Fibroblast of peridontal ligament (primary cell): ENCODE data around the gene UNK.

Experiments used
- DNase-seq: peaks from one replicate; pipeline ENCODE4 v3.0.0-alpha.2; 2010; ENCODE audit errors: extremely low read depth

The UNK gene, protein sequence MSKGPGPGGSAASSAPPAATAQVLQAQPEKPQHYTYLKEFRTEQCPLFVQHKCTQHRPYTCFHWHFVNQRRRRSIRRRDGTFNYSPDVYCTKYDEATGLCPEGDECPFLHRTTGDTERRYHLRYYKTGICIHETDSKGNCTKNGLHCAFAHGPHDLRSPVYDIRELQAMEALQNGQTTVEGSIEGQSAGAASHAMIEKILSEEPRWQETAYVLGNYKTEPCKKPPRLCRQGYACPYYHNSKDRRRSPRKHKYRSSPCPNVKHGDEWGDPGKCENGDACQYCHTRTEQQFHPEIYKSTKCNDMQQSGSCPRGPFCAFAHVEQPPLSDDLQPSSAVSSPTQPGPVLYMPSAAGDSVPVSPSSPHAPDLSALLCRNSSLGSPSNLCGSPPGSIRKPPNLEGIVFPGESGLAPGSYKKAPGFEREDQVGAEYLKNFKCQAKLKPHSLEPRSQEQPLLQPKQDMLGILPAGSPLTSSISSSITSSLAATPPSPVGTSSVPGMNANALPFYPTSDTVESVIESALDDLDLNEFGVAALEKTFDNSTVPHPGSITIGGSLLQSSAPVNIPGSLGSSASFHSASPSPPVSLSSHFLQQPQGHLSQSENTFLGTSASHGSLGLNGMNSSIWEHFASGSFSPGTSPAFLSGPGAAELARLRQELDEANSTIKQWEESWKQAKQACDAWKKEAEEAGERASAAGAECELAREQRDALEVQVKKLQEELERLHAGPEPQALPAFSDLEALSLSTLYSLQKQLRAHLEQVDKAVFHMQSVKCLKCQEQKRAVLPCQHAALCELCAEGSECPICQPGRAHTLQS

DNA sequence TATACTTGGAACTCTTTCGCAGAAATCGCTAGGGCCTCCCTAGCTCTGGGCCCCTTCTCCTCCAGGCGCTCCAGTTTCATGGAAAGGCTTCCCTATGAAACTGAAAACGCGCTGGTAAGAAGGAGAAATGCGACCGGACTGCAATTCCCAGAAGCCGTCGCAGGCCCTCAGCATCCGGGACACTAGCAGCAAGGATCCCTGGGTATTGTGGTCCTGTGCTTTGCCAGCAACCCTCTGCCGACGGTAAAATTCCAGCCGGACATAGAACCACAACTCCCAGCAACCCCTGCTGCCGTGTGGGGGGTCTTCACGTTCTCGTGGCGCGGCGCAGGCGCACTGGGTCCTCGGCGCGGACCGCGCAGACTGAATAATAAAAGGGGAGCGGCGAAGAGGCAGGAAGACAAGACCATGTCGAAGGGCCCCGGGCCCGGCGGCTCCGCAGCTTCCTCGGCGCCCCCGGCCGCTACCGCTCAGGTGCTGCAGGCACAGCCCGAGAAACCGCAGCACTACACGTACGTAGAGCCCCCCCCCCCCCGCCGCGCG, at the start of gene UNK:
TSS of gene UNK (plus strand) at position 334 of the 543 bp plus-strand sequence. CDS start at position 409, 75 bp downstream.
- DNase-seq = peak; percentile 100

DNA sequence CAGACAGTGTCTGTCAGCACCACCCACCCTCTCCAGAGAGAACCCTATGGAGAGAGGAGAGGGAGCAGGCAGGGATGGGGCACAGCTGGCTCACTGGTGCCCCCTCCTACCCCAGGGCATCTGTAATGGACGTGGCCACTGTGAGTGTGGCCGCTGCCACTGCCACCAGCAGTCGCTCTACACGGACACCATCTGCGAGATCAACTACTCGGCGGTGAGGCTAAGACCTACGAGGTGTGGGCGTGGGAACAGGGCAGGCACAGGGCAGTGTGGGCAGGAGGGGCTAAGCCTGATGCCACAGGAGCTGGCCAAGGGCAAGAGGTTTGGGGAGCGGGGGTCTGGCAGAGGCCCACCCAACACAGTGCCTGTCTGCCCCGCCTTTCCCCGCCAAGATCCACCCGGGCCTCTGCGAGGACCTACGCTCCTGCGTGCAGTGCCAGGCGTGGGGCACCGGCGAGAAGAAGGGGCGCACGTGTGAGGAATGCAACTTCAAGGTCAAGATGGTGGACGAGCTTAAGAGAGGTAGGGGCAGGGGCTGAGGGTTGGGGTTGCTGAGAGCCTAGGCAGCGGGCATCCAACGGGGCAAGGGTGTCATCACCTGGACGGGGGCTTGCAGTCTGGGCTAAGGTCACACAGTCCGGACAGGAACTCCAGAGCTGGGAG, 48.3 kb upstream of the UNK start:
- no peak for DNase-seq

DNA sequence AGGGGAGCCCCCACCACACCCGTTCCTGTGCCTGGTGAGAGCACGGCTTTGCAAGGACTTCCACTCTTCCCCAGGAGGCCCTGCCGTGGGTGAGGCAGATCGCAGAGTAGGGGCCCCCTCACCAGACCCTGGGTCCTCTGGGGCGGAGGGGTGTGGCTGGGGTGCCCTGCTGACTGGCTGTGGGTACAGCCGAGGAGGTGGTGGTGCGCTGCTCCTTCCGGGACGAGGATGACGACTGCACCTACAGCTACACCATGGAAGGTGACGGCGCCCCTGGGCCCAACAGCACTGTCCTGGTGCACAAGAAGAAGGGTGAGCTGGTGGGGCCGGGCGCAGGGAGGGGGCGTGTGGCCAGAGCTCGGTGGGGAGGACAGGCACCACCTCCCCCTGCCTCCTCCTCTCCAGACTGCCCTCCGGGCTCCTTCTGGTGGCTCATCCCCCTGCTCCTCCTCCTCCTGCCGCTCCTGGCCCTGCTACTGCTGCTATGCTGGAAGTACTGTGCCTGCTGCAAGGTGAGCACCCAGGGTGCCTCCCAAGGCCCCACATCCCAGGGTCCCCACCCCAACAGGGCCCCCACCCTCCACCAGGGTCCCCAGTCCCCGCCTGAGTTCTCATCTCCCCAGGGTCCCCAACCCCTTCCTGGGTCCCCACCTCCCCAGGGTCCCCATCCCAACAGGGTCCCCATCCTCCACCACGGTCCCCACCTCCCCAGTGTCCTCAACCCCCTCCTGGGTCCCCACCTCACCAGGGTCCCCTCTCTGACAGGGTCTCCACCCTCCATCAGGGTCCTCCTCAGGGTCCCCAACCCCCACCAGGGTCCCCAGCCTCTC, 47.3 kb upstream of the UNK start:
- no peak for DNase-seq

DNA sequence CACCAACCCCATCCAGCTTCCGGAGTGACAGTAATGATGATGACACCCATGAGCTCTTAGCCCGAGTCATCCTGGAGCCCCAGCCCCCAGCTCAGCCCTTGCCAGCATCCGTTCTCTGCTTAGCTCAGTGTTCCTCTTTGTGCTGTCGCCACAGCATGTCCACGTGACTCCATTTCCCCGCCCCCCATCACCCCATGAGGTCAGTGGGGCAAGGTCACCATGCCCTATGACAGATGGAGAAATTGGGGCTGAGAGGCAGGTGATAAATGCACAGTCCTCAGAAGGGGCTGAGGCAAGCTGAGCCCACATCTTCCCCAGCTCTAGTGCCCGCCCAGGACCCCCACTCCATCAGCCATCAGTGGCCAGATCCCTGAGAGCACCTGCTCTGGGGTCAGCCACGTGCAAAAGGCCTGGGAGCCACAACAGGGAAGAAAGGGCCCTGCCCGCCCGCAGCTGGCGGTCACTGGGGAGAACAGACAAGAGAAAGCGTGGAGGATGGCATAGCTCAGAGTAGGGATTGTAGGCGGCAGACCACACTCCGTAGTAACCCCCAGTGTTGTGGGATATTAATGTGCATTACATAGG, 46.3 kb upstream of the UNK start:
- DNase-seq = no peak

DNA sequence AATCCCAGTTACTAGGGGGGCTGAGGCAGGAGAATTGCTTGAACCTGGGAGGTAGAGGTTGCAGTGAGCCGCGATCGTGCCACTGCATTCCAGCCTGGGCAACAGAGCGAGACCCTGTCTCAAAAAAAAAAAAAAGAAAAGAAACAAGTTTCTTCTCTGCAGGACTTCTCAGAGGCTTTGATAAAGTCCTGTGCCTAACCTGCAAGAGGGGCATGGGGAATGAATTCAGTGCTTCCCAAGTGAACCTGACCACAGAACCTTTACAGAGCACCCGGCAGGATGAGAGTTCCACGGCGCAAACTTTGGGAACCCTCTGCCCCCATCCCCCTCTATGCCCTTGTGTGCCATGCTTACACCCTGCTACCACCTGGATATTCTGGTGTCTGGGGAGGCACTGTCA, 45.4 kb upstream of the UNK start:
- no peak for DNase-seq

DNA sequence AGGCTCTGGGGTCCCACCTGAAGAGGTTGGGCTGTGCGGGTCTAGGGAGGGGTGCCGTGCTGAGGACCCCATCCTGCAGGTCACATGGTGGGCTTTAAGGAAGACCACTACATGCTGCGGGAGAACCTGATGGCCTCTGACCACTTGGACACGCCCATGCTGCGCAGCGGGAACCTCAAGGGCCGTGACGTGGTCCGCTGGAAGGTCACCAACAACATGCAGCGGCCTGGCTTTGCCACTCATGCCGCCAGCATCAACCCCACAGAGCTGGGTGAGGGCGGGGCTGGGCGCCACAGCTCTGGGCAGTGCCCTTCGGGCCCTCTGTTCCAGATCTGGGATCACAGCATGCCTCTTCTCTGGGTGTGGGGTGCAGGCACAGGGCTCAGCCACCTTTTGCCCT, 44.8 kb upstream of the UNK start:
- DNase-seq = no peak

DNA sequence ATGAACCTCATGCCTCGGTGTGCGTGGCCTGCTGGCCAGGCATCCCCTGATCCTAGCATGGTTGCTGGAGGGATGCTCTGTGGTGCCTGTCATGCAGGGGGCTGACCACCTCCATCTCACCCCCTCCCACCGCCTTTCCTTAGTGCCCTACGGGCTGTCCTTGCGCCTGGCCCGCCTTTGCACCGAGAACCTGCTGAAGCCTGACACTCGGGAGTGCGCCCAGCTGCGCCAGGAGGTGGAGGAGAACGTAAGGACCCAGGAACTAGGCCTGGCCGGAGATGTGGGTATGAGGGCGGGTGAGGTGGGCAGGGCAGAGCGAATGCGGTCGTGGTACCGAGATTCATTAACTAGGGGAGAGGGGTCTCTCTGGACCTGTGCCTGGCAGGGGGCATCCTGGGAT, 44.4 kb upstream of the UNK start:
- DNase-seq = no peak

DNA sequence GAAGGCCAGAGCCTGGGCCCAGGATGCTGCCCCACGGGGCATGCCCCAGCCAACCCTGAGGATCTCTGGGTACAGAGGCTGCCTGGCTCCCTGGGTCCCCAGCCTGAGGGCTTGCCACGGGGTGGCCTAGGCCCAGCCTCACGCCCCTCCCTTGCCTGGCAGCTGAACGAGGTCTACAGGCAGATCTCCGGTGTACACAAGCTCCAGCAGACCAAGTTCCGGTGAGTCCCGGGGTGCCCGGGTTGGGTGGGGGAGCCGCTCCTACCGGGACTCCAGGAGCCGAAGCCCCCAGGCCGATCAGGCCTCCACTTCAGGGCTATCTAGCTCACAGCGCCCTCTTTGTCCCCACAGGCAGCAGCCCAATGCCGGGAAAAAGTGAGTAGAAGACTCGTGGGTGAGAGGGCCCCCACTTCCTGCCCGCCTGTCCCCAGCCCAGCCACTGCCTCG, 44.0 kb upstream of the UNK start:
- no peak for DNase-seq

DNA sequence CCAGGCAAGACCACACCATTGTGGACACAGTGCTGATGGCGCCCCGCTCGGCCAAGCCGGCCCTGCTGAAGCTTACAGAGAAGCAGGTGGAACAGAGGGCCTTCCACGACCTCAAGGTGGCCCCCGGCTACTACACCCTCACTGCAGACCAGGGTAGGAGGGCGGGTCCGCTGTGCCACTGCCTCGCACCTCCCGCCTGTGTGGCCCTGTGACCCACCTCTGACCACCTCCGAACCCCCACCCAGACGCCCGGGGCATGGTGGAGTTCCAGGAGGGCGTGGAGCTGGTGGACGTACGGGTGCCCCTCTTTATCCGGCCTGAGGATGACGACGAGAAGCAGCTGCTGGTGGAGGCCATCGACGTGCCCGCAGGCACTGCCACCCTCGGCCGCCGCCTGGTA, 42.3 kb upstream of the UNK start:
- no peak for DNase-seq

DNA sequence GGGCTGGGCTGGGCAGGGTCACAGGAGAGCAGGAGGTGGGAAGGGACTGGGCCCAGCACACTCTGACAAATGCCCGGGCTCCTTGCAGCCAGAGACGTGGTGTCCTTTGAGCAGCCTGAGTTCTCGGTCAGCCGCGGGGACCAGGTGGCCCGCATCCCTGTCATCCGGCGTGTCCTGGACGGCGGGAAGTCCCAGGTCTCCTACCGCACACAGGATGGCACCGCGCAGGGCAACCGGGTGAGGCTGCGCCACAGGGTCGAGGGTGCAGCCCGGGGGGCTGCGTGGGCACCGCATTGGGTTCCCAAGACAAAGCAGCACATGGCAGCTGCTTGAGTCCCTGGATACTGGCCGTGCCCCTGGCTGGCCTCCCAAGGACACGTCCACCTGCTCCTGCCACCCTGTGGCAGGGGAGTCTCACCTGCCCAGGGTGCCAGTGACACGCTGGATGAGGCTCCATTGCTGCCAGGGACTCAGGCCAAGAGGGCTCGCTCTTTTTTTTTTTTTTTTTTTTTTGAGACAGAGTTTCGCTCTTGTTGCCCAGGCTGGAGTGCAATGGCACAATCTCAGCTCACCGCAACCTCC, 40.9 kb upstream of the UNK start:
- DNase-seq = no peak

DNA sequence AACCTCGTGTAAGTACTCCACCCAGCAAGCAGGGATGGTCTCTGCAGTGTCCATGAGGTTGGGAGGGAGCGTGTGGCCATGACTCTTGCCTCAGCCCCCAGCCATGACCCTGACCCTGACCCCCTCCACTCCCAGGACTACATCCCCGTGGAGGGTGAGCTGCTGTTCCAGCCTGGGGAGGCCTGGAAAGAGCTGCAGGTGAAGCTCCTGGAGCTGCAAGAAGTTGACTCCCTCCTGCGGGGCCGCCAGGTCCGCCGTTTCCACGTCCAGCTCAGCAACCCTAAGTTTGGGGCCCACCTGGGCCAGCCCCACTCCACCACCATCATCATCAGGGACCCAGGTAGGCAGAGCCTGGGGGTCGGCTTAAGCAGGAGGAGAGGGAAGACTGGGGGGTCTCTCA, 35.9 kb upstream of the UNK start:
- DNase-seq = no peak

DNA sequence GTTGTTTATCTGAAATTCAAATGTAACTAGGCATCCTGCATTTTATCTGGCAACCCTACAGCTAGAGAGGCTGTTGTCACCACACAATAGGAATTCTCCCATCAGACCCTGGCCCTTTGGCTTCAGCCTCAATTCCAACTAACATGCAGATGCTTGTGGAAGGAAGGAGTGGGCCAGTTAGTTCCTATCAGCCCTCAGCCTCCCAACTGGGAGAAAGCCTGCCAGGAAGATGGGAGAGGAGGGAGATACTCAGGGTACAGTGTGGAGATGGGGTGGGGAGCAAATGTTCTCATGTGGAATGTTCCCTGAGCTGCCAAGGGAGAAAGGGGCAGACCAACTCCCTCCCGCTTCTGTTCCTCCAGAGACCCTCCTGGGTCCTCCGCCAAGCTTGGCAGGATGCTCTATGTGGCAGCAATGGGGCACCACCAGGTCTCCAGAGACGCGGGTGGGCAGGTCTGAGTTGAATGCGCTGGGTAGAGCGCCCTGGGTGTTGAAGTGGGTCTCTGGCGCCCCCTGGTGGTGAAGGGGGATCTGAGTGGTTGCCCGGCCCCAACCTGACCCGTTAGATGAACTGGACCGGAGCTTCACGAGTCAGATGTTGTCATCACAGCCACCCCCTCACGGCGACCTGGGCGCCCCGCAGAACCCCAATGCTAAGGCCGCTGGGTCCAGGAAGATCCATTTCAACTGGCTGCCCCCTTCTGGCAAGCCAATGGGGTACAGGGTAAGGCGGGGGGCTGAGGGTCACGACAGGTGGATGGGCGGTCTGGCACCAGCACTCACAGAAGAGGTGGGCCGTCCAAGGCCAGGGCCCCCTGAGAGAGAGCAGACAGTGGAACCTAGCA, 34.8 kb upstream of the UNK start:
- DNase-seq = peak; percentile 64

DNA sequence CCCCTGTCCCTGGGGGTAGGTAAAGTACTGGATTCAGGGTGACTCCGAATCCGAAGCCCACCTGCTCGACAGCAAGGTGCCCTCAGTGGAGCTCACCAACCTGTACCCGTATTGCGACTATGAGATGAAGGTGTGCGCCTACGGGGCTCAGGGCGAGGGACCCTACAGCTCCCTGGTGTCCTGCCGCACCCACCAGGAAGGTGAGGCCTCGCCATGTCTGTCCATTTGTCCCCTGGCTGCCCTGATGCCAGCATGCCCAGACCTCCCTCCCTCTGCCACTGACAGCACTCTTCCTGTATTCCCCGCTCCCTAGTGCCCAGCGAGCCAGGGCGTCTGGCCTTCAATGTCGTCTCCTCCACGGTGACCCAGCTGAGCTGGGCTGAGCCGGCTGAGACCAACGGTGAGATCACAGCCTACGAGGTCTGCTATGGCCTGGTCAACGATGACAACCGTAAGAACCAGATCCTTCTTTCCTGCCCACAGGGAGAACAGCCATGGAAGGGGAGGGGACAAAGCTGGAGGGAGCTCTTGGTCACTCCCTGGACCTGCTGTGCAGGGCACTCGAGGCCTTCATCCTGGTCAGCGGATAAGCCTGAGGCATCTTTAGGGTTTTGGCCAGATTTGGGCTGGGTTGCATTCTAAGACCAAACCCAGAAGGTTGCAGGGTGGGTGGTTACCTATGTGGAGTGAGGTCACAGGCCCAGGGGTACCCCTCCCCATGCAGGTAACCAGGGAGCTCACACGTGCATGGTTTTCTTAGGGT, 33.8 kb upstream of the UNK start:
- DNase-seq = no peak

DNA sequence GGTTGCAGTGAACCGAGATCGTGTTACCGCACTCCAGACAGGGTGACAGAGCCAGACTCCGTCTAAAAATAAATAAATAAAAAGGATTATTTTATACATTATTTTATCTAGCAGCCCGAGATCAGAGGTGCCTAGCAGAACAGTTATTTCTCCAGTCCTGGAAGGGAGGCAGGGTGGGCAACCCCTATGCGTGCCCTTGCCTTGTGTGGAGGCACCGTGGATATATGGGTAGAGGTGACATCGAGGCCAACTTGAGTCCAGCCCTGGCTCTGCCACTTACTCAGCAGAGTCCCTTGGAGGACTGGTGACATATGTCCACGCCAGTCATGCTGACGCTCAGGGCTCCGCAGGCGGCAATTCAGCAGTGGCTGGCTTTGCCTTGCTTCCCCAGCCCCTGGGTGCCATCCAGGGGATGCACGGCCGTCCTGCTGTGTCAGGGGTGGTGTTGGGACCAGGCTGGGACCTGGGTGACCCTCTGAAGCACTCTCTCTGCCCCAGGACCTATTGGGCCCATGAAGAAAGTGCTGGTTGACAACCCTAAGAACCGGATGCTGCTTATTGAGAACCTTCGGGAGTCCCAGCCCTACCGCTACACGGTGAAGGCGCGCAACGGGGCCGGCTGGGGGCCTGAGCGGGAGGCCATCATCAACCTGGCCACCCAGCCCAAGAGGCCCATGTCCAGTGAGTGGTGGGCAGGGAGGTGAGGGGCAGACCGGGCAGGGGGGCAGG, 32.8 kb upstream of the UNK start:
- no peak for DNase-seq

DNA sequence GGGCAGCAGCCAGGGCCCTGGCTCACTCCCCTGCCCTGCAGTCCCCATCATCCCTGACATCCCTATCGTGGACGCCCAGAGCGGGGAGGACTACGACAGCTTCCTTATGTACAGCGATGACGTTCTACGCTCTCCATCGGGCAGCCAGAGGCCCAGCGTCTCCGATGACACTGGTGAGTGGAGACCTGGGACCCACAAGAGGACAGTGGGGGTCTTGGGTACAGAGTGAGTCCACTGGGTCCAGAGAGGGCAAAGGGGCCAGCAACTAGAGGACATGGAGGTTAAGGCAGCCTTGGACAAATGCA, 32.2 kb upstream of the UNK start:
- no peak for DNase-seq

DNA sequence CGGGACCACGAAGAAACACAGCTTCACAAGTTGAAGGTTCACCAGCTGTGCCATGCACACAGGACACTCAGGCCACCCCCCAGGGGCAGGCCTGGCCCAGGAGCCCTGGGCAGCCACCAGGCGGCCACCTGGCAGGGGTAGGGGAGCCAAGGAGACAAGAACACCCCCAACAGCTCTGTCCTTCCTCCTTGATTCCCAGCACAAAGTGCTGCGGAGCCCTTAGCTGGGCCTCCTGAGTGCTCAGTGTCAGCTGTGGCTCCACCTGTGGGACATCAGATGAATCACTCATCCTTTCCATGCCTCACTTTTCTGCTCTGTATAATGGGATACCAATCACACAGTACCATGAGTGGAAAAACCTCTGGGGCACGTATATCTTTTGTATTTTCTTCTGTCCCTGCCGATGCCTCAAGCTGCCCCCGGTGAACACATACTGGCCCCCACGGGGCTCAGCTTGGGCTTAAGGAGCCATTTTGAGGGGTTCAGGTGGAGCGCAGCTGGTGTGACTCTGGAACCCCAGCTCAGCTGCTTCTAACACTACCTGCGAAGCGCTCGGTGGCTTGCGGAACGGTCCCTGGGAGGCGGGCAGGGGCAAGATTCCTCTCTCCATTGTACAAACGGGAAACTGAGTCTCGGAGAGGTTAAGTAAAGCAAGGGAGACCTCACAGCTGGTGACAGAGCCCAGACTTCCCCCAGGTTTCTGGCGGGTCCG, 31.6 kb upstream of the UNK start:
- DNase-seq = no peak

DNA sequence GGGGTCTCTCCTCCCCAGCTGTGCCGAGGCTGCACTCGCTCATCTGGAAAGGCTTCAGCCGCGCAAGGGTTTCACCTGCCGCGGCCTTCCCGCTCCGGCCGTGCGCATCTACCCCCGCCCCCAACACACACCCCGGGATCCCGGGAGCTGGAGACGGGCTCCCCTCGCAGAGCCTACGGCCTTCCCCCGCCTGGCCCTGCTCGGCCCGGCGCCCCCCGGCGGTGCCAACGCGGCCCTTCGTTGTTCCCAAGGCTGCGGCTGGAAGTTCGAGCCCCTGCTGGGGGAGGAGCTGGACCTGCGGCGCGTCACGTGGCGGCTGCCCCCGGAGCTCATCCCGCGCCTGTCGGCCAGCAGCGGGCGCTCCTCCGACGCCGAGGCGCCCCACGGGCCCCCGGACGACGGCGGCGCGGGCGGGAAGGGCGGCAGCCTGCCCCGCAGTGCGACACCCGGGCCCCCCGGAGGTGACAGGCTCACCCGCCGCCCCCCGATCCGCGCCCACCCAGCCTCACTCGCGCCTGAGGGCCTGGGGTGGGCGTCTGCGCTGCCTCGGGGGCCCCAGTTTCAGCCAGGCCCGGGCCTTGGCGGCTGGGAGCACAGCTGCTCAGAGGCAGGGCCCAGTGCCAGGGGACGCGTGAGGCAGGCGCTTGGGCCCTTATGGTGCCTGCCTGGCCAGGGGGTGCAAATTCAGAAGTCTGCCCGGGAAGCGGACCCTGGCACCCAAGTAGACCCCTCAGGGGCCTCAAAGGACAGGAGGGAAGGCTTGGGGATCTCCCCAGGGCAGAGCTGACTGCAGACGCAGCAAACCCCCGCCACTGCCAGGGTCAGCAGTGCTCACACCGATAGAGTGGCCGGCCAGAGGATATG, 30.9 kb upstream of the UNK start:
- peak; percentile 50 for DNase-seq
